ENCODE data around the gene SRSF11.

DNA sequence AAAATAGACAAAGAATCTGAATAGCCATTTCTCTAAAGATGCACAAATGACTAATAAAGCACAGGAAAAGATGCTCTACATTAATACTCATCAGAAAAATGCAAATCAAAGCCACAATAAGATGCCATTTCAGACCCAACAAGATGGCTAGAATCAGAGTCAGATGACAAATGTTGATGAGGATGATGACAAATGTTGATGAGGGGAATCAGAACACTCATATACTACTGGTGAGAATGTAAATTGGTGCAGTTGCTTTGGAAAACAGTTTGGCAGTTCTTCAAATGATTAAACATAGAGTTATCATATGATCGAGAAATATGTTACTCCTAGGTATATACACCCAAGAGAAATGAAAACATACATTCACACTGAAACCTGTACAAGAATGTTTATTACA lies 49.7 kb upstream of the SRSF11 start:
- TF ChIP-seq POLR2AphosphoS5 (IDR thresholded peaks at IDR 0.05; ENCODE audit: low read depth, low read length), result no peak
- TF ChIP-seq, protein P1, sequence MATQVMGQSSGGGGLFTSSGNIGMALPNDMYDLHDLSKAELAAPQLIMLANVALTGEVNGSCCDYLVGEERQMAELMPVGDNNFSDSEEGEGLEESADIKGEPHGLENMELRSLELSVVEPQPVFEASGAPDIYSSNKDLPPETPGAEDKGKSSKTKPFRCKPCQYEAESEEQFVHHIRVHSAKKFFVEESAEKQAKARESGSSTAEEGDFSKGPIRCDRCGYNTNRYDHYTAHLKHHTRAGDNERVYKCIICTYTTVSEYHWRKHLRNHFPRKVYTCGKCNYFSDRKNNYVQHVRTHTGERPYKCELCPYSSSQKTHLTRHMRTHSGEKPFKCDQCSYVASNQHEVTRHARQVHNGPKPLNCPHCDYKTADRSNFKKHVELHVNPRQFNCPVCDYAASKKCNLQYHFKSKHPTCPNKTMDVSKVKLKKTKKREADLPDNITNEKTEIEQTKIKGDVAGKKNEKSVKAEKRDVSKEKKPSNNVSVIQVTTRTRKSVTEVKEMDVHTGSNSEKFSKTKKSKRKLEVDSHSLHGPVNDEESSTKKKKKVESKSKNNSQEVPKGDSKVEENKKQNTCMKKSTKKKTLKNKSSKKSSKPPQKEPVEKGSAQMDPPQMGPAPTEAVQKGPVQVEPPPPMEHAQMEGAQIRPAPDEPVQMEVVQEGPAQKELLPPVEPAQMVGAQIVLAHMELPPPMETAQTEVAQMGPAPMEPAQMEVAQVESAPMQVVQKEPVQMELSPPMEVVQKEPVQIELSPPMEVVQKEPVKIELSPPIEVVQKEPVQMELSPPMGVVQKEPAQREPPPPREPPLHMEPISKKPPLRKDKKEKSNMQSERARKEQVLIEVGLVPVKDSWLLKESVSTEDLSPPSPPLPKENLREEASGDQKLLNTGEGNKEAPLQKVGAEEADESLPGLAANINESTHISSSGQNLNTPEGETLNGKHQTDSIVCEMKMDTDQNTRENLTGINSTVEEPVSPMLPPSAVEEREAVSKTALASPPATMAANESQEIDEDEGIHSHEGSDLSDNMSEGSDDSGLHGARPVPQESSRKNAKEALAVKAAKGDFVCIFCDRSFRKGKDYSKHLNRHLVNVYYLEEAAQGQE (IDR thresholded peaks at IDR 0.05; ENCODE audit: insufficient read depth in 1 of 2, low read depth in 2 of 2, low read length in 2 of 2), result no peak
